K562 (cell line): Measurements from ENCODE around the gene NIPBL. TPM values are rescaled to one million over a fixed set of nuclear protein-coding genes. Genes with fewer than 3 reads are reported as not detected.
"Not testable (repeated sequence)": the region's sequence is repeated elsewhere in the genome, so short reads cannot be mapped to it uniquely, and the experiment has no call there.

Experiments
- ATAC-seq: fragments of 200-7000 bp; cut with Tn5 transposase; 3 replicates; pipeline ENCODE4 v1.9.1; 2020; ENCODE audit warnings: moderate library complexity
- BruUV-seq: library from RNA; stranded (reverse); fragments of 400-500 nt; replicated peaks from 2 replicates; lab custom pipeline; 2021; lab: Mats Ljungman, UMichigan
- CTCF ChIA-PET: fragments of 300-600 bp; formaldehyde crosslinking; extraction: SDS; loops from one replicate; lab custom pipeline; 2021; ENCODE audit warnings: low intra/inter-chr PET ratio; lab: Yijun Ruan, JAX
- POLR2A ChIA-PET: fragments of 300-600, 350-650 bp; sonication (Branson Sonifier 250); formaldehyde crosslinking; extraction: SDS; loops from one replicate; lab custom pipeline; 2021; ENCODE audit warnings: antibody characterized with exemption, inconsistent platforms; lab: Yijun Ruan, JAX
- DNase-seq, 4 experiments: peaks; one replicate each; pipeline versions ENCODE4 v3.0.0 to v3.0.0-alpha.2; 2011 to 2018; ENCODE audit warnings: low spot score in 3 of 4, mixed read lengths in 3 of 4; ENCODE audit errors: extremely low read depth in 1 of 4
- FAIRE-seq: peaks from 2 replicates; lab custom pipeline; 2011; peaks lifted over from hg19 to GRCh38; lab: Jason Lieb, UNC
- H2AFZ ChIP-seq: 2 replicates; pipeline ENCODE4 v1.6.0; 2011; ENCODE audit warnings: low read depth, low read length, control low read depth, inconsistent platforms
- H3K27ac ChIP-seq: fragments of 200-600 bp; 3 replicates; pipeline ENCODE4 v1.8.0; 2011; ENCODE audit warnings: low read depth, mild to moderate bottlenecking, control low read depth, inconsistent platforms, low read length, moderate library complexity, mixed read lengths; ENCODE audit errors: extremely low read depth
- H3K27me3 ChIP-seq, 2 experiments: fragments of 300-600 bp in 1 of 2; 2 replicates in 1 of 2; 3 replicates in 1 of 2; pipeline versions ENCODE4 v1.6.0 to v1.8.0; 2011; ENCODE audit warnings: inconsistent platforms in 2 of 2, low read length in 2 of 2, mild to moderate bottlenecking in 1 of 2, mixed read lengths in 1 of 2, moderate library complexity in 1 of 2; ENCODE audit not compliant: control insufficient read depth in 2 of 2, insufficient read depth in 2 of 2
- H3K36me3 ChIP-seq: fragments of 300-600 bp; 3 replicates; pipeline ENCODE4 v1.8.0; 2011; ENCODE audit warnings: mild to moderate bottlenecking, low read length, inconsistent platforms; ENCODE audit not compliant: control insufficient read depth, insufficient read depth
- H3K4me1 ChIP-seq, 2 experiments: fragments of 200-600 bp in 1 of 2; replicated peaks in 1 of 2; 2 replicates in 1 of 2; 3 replicates in 1 of 2; pipeline versions ENCODE4 v1.5.1 to v1.8.0; 2011; ENCODE audit warnings: inconsistent platforms in 2 of 2, low read length in 2 of 2, mild to moderate bottlenecking in 1 of 2, mixed read lengths in 1 of 2, moderate library complexity in 1 of 2; ENCODE audit not compliant: control insufficient read depth in 2 of 2, insufficient read depth in 2 of 2
- H3K4me2 ChIP-seq: 2 replicates; pipeline ENCODE4 v1.6.1; 2011; ENCODE audit warnings: low read length, control low read depth, inconsistent platforms, mixed read lengths; ENCODE audit not compliant: insufficient read depth
- H3K4me3 ChIP-seq: fragments of 200-600 bp; sonication (generic), shearing (Covaris generic); 2 replicates; pipeline ENCODE4 v1.5.1; 2016; ENCODE audit warnings: control low read depth, inconsistent platforms
- H3K79me2 ChIP-seq: fragments of 200-600 bp; 3 replicates; pipeline ENCODE4 v1.8.0; 2011; ENCODE audit warnings: low read length, inconsistent platforms; ENCODE audit not compliant: control insufficient read depth, insufficient read depth
- H3K9ac ChIP-seq, 2 experiments: 2 replicates each; pipeline versions ENCODE4 v1.6.0 to v1.6.1; 2011; ENCODE audit warnings: low read depth in 2 of 2, low read length in 2 of 2, control low read depth in 1 of 2, inconsistent platforms in 1 of 2, mild to moderate bottlenecking in 1 of 2, mixed read lengths in 1 of 2; ENCODE audit not compliant: insufficient read depth in 1 of 2
- H3K9me1 ChIP-seq: one replicate; pipeline ENCODE4 v1.6.0; 2011; ENCODE audit warnings: inconsistent platforms, mild to moderate bottlenecking, low read length, moderate library complexity; ENCODE audit not compliant: control insufficient read depth, insufficient read depth
- H3K9me3 ChIP-seq: replicated peaks from 2 replicates; pipeline ENCODE4 v1.5.1; 2011; ENCODE audit warnings: low read depth, low read length, inconsistent platforms; ENCODE audit not compliant: control insufficient read depth, insufficient read depth
- H4K20me1 ChIP-seq: replicated peaks from 2 replicates; pipeline ENCODE4 v1.6.1; 2011; ENCODE audit warnings: low read length, inconsistent platforms, mixed read lengths; ENCODE audit not compliant: control insufficient read depth, insufficient read depth
- KLF1 ChIP-seq: fragments of 450-650 bp; IDR thresholded peaks from 2 replicates; pipeline ENCODE4 v1.6.1; 2016; ENCODE audit warnings: missing genetic modification characterization, missing compliant biosample characterization
- SMAD2 ChIP-seq: fragments of 150-350 bp; IDR thresholded peaks from 2 replicates; pipeline ENCODE4 v1.6.1; 2014; ENCODE audit warnings: low read depth, mild to moderate bottlenecking, low read length
- ZNF274 ChIP-seq: IDR thresholded peaks from 2 replicates; pipeline ENCODE4 v1.6.1; 2011; ENCODE audit warnings: low read depth, mild to moderate bottlenecking, low read length, moderate library complexity, borderline replicate concordance
- WGBS: fragments of 100-300 bp; shearing (Covaris generic); methylation state at CpG from one replicate; pipeline ENCODE4 v1.1.6; 2016; ENCODE audit warnings: low coverage, mixed read lengths; ENCODE audit not compliant: insufficient coverage; ENCODE audit errors: missing lambda C conversion rate; 5-methylcytosine and 5-hydroxymethylcytosine counted together
- in situ Hi-C: fragments of 300-500 bp; cut with MboI; formaldehyde crosslinking; loops from 4 replicates; pipeline ENCODE4 v1.15.0; 2018; ENCODE audit warnings: inconsistent platforms, mixed read lengths
- intact Hi-C: fragments of 100-400 bp; cut with micrococcal nuclease; formaldehyde crosslinking; loops from 2 replicates; pipeline ENCODE4 v1.14.2; 2022
- polyA plus RNA-seq, 8 experiments: library from polyadenylated mRNA; depleted of rRNA in 4 of 8; stranded (reverse) in 5 of 8; unstranded in 3 of 8; fragments of >200 nt; fragmentation: Nextera tagmentation in 2 of 8; fragmentation: Illumina TruSeq in 1 of 8; extraction: Ambion mirVana in 2 of 8; extraction: Trizol in 1 of 8; gene quantifications; 2 replicates each; pipeline versions ENCODE4 v1.2.1 to v1.2.3, GENCODE V29; 2011 to 2014; ENCODE audit warnings: inconsistent platforms in 1 of 8, missing spikeins in 1 of 8
- total RNA-seq, 7 experiments: library from RNA; depleted of rRNA in 6 of 7; stranded (reverse); fragments of >200 nt in 6 of 7; fragmentation: Illumina TruSeq in 2 of 7; extraction: Trizol in 2 of 7; gene quantifications; 2 replicates each; pipeline versions ENCODE4 v1.2.1 to v1.2.3, GENCODE V29; 2011 to 2021; ENCODE audit warnings: low replicate concordance in 1 of 7
- TF ChIP-seq, protein P1 (sequence below): fragments of 450-650 bp; IDR thresholded peaks from 2 replicates; pipeline ENCODE4 v1.6.1; 2016; ENCODE audit warnings: antibody characterized with exemption

The NIPBL gene
- total and polyA plus RNA-seq, 9 of the 15 experiments (the other 6 are each of a cell fraction or from before 2014, with no cell fraction given): 12.9 to 56.7 (median 38.9) TPM

DNA sequence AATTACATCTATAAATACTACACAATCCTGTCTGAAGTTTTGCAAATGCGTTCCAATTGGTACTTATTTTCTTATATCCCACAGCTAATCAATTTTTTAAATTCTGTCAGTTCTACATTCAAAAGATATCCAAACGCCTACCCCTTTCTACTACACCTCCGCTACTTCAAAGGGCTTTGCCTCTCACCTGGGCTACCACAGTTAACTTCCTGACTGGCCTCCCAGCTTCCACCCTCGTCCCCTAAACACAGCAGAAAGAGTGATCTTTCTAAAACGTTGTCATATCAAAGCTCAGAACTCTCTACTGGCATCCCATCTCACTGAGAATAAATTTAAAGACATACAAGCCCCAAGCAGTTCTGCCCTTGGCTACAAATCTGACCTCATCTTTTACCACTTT is 32.3 kb upstream of the NIPBL start:
- H3K4me1 ChIP-seq: no peaks in the 10 kb centered on the region
- CTCF ChIA-PET: no interaction called here
- no peak for FAIRE-seq
- H3K9ac ChIP-seq: no peak overlapping the region
- H3K9me3 ChIP-seq: no peaks in the 10 kb centered on the region
- no peak overlapping the region for H3K4me3 ChIP-seq
- TF ChIP-seq ZNF274 (no peak), SMAD2 (no peak), KLF1 (tag) (no peak)
- TF ChIP-seq, protein P1, sequence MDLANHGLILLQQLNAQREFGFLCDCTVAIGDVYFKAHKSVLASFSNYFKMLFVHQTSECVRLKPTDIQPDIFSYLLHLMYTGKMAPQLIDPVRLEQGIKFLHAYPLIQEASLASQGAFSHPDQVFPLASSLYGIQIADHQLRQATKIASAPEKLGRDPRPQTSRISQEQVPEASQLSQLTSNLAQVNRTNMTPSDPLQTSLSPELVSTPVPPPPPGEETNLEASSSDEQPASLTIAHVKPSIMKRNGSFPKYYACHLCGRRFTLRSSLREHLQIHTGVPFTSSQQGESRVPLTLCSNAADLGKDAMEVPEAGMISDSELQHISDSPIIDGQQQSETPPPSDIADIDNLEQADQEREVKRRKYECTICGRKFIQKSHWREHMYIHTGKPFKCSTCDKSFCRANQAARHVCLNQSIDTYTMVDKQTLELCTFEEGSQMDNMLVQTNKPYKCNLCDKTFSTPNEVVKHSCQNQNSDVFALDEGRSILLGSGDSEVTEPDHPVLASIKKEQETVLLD: no peak
- no peaks in the 10 kb centered on the region for H4K20me1 ChIP-seq
- no peak overlapping the region for H2AFZ ChIP-seq
- peaks cover 2 to 3% of the 10 kb centered on the region in 2 experiments; a peak in 2 of 5 replicates for H3K27me3 ChIP-seq
- no TSS peak for BruUV-seq
- intact Hi-C loops (no loop called here), in situ Hi-C loops (no loop called here)
- POLR2A ChIA-PET: interaction anchor here (0.8 kb wide), 1 partner anchor 9 kb away, joined by 6 read pairs; no protein-coding TSS in a partner anchor
- H3K36me3 ChIP-seq: no peaks in the 10 kb centered on the region
- H3K9me1 ChIP-seq: no peaks in the 10 kb centered on the region
- WGBS: 4% methylated on average over 5 of the region's 5 CpGs
- ATAC-seq: no peak
- no peak for DNase-seq
- no peaks in the 10 kb centered on the region for H3K79me2 ChIP-seq
- H3K4me2 ChIP-seq: no peak overlapping the region
- H3K27ac ChIP-seq: no peak overlapping the region

DNA sequence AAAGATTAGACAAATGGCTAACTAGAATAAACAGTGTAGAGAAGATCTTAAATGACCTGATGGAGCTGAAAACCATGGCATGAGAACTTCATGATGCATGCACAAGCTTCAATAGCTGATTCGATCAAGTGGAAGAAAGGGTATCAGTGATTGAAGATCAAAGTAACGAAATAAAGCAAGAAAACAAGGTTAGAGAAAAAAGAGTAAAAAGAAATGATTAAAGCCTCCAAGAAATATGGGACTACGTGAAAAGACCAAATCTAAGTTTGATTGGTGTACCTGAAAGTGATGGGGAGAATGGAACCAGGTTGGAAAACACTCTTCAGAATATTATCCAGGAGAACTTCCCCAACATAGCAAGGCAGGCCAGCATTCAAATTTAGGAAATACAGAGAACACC is 28.0 kb upstream of the NIPBL start:
- H3K79me2 ChIP-seq, intact Hi-C loops, H3K27ac ChIP-seq, H3K36me3 ChIP-seq, H3K9me3 ChIP-seq, H3K4me3 ChIP-seq, H3K27me3 ChIP-seq, in situ Hi-C loops, BruUV-seq, H3K4me2 ChIP-seq, DNase-seq, POLR2A ChIA-PET, FAIRE-seq, CTCF ChIA-PET, ATAC-seq, H4K20me1 ChIP-seq, H2AFZ ChIP-seq, H3K4me1 ChIP-seq, H3K9ac ChIP-seq, H3K9me1 ChIP-seq: not testable (repeated sequence)
- 2% methylated on average over 3 of the region's 3 CpGs for WGBS
